ENCODE measurements around the gene GNB1L.

The GNB1L gene

GRCh38 chr22:19875531-19876313, 21.0 kb upstream of the GNB1L start:
- DNase-seq = no peak

- no peak for DNase-seq
These were observed 20.4 kb upstream of the GNB1L start for GRCh38 chr22:19875061-19875530.

GRCh38 chr22:19874307-19875060, 19.8 kb upstream of the GNB1L start:
- DNase-seq = no peak

- DNase-seq = no peak
These were observed 19.3 kb upstream of the GNB1L start for GRCh38 chr22:19873960-19874306.

- no peak for DNase-seq
These were observed 18.7 kb upstream of the GNB1L start for GRCh38 chr22:19873138-19873959.

GRCh38 chr22:19872779-19873137, 18.1 kb upstream of the GNB1L start:
- no peak for DNase-seq

GRCh38 chr22:19871845-19872778, 17.4 kb upstream of the GNB1L start:
- DNase-seq = no peak

GRCh38 chr22:19871023-19871844, 16.6 kb upstream of the GNB1L start:
- no peak for DNase-seq

GRCh38 chr22:19870153-19871022, 15.7 kb upstream of the GNB1L start:
- no peak for DNase-seq

- no peak for DNase-seq
These were observed 15.0 kb upstream of the GNB1L start for GRCh38 chr22:19869497-19870152.

GRCh38 chr22:19868773-19869471, 14.2 kb upstream of the GNB1L start:
- DNase-seq = no peak

GRCh38 chr22:19868333-19868732, 13.7 kb upstream of the GNB1L start:
- no peak for DNase-seq

- no peak for DNase-seq
These were observed 12.9 kb upstream of the GNB1L start for GRCh38 chr22:19867617-19868016.

- no peak for DNase-seq
These were observed 12.0 kb upstream of the GNB1L start for GRCh38 chr22:19866665-19867009.

GRCh38 chr22:19865141-19865829, 10.6 kb upstream of the GNB1L start:
- DNase-seq = no peak

GRCh38 chr22:19864538-19865106, 9.9 kb upstream of the GNB1L start:
- no peak for DNase-seq

- DNase-seq = no peak
These were observed 8.9 kb upstream of the GNB1L start for GRCh38 chr22:19863571-19863970.

GRCh38 chr22:19862619-19863246, 8.1 kb upstream of the GNB1L start:
- no peak for DNase-seq

Data from NCI-H446 (cell line).